NB4 (cell line): ENCODE results near the gene CALN1.

Experiments
- MAX ChIP-seq: IDR thresholded peaks from 2 replicates; pipeline ENCODE4 v1.6.1; 2011; ENCODE audit warnings: low read depth, low read length
- MYC ChIP-seq: IDR thresholded peaks from 2 replicates; pipeline ENCODE4 v1.6.1; 2011; ENCODE audit warnings: low read depth, low read length
- POLR2A ChIP-seq: IDR thresholded peaks from 2 replicates; pipeline ENCODE4 v1.6.1; 2011; ENCODE audit warnings: mild to moderate bottlenecking; ENCODE audit not compliant: insufficient read length; ENCODE audit errors: extremely low read depth
- TF ChIP-seq, protein P1 (sequence below): IDR thresholded peaks from one replicate; pipeline ENCODE4 v1.5.1; 2012; ENCODE audit warnings: low read depth, low read length

GRCh38 chr7:72176875-72177274 is 235.3 kb downstream of the CALN1 start:
- TF ChIP-seq, protein P1, sequence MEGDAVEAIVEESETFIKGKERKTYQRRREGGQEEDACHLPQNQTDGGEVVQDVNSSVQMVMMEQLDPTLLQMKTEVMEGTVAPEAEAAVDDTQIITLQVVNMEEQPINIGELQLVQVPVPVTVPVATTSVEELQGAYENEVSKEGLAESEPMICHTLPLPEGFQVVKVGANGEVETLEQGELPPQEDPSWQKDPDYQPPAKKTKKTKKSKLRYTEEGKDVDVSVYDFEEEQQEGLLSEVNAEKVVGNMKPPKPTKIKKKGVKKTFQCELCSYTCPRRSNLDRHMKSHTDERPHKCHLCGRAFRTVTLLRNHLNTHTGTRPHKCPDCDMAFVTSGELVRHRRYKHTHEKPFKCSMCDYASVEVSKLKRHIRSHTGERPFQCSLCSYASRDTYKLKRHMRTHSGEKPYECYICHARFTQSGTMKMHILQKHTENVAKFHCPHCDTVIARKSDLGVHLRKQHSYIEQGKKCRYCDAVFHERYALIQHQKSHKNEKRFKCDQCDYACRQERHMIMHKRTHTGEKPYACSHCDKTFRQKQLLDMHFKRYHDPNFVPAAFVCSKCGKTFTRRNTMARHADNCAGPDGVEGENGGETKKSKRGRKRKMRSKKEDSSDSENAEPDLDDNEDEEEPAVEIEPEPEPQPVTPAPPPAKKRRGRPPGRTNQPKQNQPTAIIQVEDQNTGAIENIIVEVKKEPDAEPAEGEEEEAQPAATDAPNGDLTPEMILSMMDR = no peak
- TF ChIP-seq POLR2A = no peak
- no peak for TF ChIP-seq MYC
- TF ChIP-seq MAX = no peak
